Loucy (cell line): Measurements from ENCODE around the gene DR1.

Experiments
- H2AFZ ChIP-seq: fragments of 200-600 bp; sonication (generic); 2 replicates; pipeline ENCODE4 v1.6.0; 2016; ENCODE audit warnings: antibody characterized with exemption, mild to moderate bottlenecking, low read length, moderate library complexity
- H3F3A ChIP-seq: fragments of 200-600 bp; 2 replicates; pipeline ENCODE4 v1.6.0; 2016; ENCODE audit warnings: antibody characterized with exemption, low read depth, mild to moderate bottlenecking
- H3K27me3 ChIP-seq: fragments of 200-600 bp; sonication (generic); 2 replicates; pipeline ENCODE4 v1.6.1; 2014; ENCODE audit warnings: low read length, mild to moderate bottlenecking; ENCODE audit not compliant: insufficient read depth, poor library complexity, severe bottlenecking
- H3K36me3 ChIP-seq: fragments of 200-600 bp; sonication (generic); 2 replicates; pipeline ENCODE4 v1.6.1; 2016; ENCODE audit warnings: low read length; ENCODE audit not compliant: insufficient read depth
- H3K4me1 ChIP-seq: fragments of 200-600 bp; sonication (generic); 2 replicates; pipeline ENCODE4 v1.5.1; 2014; ENCODE audit warnings: low read length, mild to moderate bottlenecking; ENCODE audit not compliant: insufficient read depth, poor library complexity, severe bottlenecking
- H3K4me2 ChIP-seq: fragments of 200-600 bp; sonication (generic); 2 replicates; pipeline ENCODE4 v1.6.0; 2014; ENCODE audit warnings: antibody characterized with exemption, low read length, low read depth, mild to moderate bottlenecking; ENCODE audit not compliant: poor library complexity, severe bottlenecking
- H3K4me3 ChIP-seq: fragments of 200-600 bp; sonication (generic); 2 replicates; pipeline ENCODE4 v1.5.1; 2014; ENCODE audit warnings: low read length, mild to moderate bottlenecking, mixed read lengths; ENCODE audit not compliant: poor library complexity, severe bottlenecking
- H3K79me2 ChIP-seq: fragments of 200-600 bp; sonication (generic); 2 replicates; pipeline ENCODE4 v1.6.1; 2014; ENCODE audit warnings: low read length; ENCODE audit not compliant: insufficient read depth
- H3K9ac ChIP-seq: fragments of 200-600 bp; sonication (generic); 2 replicates; pipeline ENCODE4 v1.6.0; 2014; ENCODE audit warnings: mild to moderate bottlenecking, low read depth, low read length, moderate library complexity; ENCODE audit not compliant: poor library complexity, severe bottlenecking
- H3K9me2 ChIP-seq: fragments of 200-600 bp; sonication (generic); replicated peaks from 2 replicates; pipeline ENCODE4 v1.6.1; 2016; ENCODE audit warnings: low read depth, low read length, mixed read lengths
- H3K9me3 ChIP-seq: fragments of 200-600 bp; sonication (generic); 2 replicates; pipeline ENCODE4 v1.6.1; 2014; ENCODE audit warnings: mild to moderate bottlenecking, antibody characterized with exemption, low read length, low read depth; ENCODE audit not compliant: insufficient read depth
- H4K20me1 ChIP-seq: fragments of 200-600 bp; sonication (generic); 2 replicates; pipeline ENCODE4 v1.6.0; 2014; ENCODE audit warnings: antibody characterized with exemption, low read length, mild to moderate bottlenecking; ENCODE audit not compliant: insufficient read depth, poor library complexity, severe bottlenecking
- CTCF ChIP-seq: fragments of 200-600 bp; sonication (generic); conservative IDR thresholded peaks from 2 replicates; pipeline ENCODE4 v1.5.1; 2014; ENCODE audit warnings: mild to moderate bottlenecking, antibody characterized with exemption, low read length
- EZH2phosphoT487 ChIP-seq: fragments of 200-600 bp; IDR thresholded peaks from 2 replicates; pipeline ENCODE4 v1.6.1; 2018; ENCODE audit warnings: antibody characterized with exemption, mild to moderate bottlenecking, moderate library complexity, borderline replicate concordance

DR1 gene

GRCh38 chr1:93415296-93415695 is 69.6 kb downstream of the DR1 start:
- H3K4me1 ChIP-seq = no peaks in the 10 kb centered on the region
- H3F3A ChIP-seq = no peaks in the 10 kb centered on the region
- TF ChIP-seq CTCF (no peak), EZH2phosphoT487 (no peak)
- H3K27me3 ChIP-seq = no peaks in the 10 kb centered on the region
- H3K79me2 ChIP-seq = no peaks in the 10 kb centered on the region
- H2AFZ ChIP-seq = no peak overlapping the region
- H3K9me3 ChIP-seq = no peaks in the 10 kb centered on the region
- H3K9me2 ChIP-seq = no peaks in the 10 kb centered on the region
- no peak overlapping the region for H3K4me2 ChIP-seq
- H4K20me1 ChIP-seq = no peaks in the 10 kb centered on the region
- H3K36me3 ChIP-seq = no peaks in the 10 kb centered on the region
- H3K9ac ChIP-seq = no peak overlapping the region
- H3K4me3 ChIP-seq = no peak overlapping the region

GRCh38 chr1:93416183-93416582 is 70.5 kb downstream of the DR1 start:
- Histone ChIP-seq H3K36me3 (no peaks in the 10 kb centered on the region), H3K9me2 (no peaks in the 10 kb centered on the region), H3K27me3 (no peaks in the 10 kb centered on the region), H3F3A (no peaks in the 10 kb centered on the region), H3K4me1 (no peaks in the 10 kb centered on the region), H3K79me2 (no peaks in the 10 kb centered on the region), H2AFZ (no peak overlapping the region), H3K9ac (no peak overlapping the region), H3K4me3 (no peak overlapping the region), H3K9me3 (no peaks in the 10 kb centered on the region), H4K20me1 (no peaks in the 10 kb centered on the region), H3K4me2 (no peak overlapping the region)
- TF ChIP-seq CTCF = no peak
- no peak for TF ChIP-seq EZH2phosphoT487
